Duodenal mucosa (tissue), 2 donors: ENCODE data around the gene SERPINE1.

Experiments
- H3K27ac ChIP-seq: one replicate; pipeline ENCODE4 v1.7.0; 2013; ENCODE audit warnings: low read depth, low read length
- H3K27me3 ChIP-seq, 2 donors: one replicate each; pipeline ENCODE4 v1.7.0; 2013; ENCODE audit warnings: low read length in 2 of 2, control low read depth in 1 of 2; ENCODE audit not compliant: insufficient read depth in 2 of 2, control insufficient read depth in 1 of 2
- H3K36me3 ChIP-seq, 2 donors: one replicate each; pipeline ENCODE4 v1.7.0; 2013; ENCODE audit warnings: low read length in 2 of 2, control low read depth in 1 of 2; ENCODE audit not compliant: insufficient read depth in 2 of 2, control insufficient read depth in 1 of 2
- H3K4me1 ChIP-seq, 2 donors: one replicate each; pipeline ENCODE4 v1.7.0; 2013; ENCODE audit warnings: low read length in 2 of 2, control low read depth in 1 of 2; ENCODE audit not compliant: insufficient read depth in 2 of 2, control insufficient read depth in 1 of 2
- H3K4me3 ChIP-seq, 2 donors: one replicate each; pipeline ENCODE4 v1.7.0; 2013; ENCODE audit warnings: low read length in 2 of 2, low read depth in 1 of 2
- H3K9ac ChIP-seq, 2 donors: one replicate each; pipeline ENCODE4 v1.7.0; 2013; ENCODE audit warnings: low read length in 2 of 2, low read depth in 1 of 2
- H3K9me3 ChIP-seq, 2 donors: one replicate each; pipeline ENCODE4 v1.7.0; 2013; ENCODE audit warnings: low read length in 2 of 2, control low read depth in 1 of 2; ENCODE audit not compliant: control insufficient read depth in 1 of 2

SERPINE1 gene

GRCh38 chr7:101133621-101134398, 6.9 kb downstream of the SERPINE1 start:
- H3K9ac ChIP-seq, result no peak overlapping the region
- no peaks in the 10 kb centered on the region for H3K36me3 ChIP-seq
- no peaks in the 10 kb centered on the region for H3K9me3 ChIP-seq
- H3K27me3 ChIP-seq, result no peaks in the 10 kb centered on the region
- peaks cover 9 to 10% of the 10 kb centered on the region in 2 donors for H3K4me1 ChIP-seq
- no peak overlapping the region for H3K4me3 ChIP-seq
- no peak overlapping the region for H3K27ac ChIP-seq

- H3K4me1 ChIP-seq, result peaks cover 9 to 10% of the 10 kb centered on the region in 2 donors
- H3K9me3 ChIP-seq, result no peaks in the 10 kb centered on the region
- no peak overlapping the region for H3K27ac ChIP-seq
- H3K4me3 ChIP-seq, result no peak overlapping the region
- no peak overlapping the region for H3K9ac ChIP-seq
- H3K27me3 ChIP-seq, result no peaks in the 10 kb centered on the region
- H3K36me3 ChIP-seq, result no peaks in the 10 kb centered on the region
Measured at GRCh38 chr7:101134399-101134980, 7.6 kb downstream of the SERPINE1 start.

GRCh38 chr7:101137651-101138212, 10.8 kb downstream of the SERPINE1 start:
- Histone ChIP-seq H3K4me3 (peak overlapping the region in 1 of 2 donors; percentile 35), H3K9ac (peak overlapping the region; percentile 22 to 29)

DNA sequence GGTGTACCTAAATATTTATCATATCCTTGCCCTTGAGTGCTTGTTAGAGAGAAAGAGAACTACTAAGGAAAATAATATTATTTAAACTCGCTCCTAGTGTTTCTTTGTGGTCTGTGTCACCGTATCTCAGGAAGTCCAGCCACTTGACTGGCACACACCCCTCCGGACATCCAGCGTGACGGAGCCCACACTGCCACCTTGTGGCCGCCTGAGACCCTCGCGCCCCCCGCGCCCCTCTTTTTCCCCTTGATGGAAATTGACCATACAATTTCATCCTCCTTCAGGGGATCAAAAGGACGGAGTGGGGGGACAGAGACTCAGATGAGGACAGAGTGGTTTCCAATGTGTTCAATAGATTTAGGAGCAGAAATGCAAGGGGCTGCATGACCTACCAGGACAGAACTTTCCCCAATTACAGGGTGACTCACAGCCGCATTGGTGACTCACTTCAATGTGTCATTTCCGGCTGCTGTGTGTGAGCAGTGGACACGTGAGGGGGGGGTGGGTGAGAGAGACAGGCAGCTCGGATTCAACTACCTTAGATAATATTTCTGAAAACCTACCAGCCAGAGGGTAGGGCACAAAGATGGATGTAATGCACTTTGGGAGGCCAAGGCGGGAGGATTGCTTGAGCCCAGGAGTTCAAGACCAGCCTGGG, 11.4 kb downstream of the SERPINE1 start:
- peaks cover 9 to 10% of the 10 kb centered on the region in 2 donors for H3K4me1 ChIP-seq
- H3K36me3 ChIP-seq, result no peaks in the 10 kb centered on the region
- no peak overlapping the region for H3K27ac ChIP-seq
- H3K9ac ChIP-seq, result peak overlapping the region in 1 of 2 donors; percentile 29
- H3K4me3 ChIP-seq, result peak overlapping the region in 1 of 2 donors; percentile 47
- H3K27me3 ChIP-seq, result no peaks in the 10 kb centered on the region
- no peaks in the 10 kb centered on the region for H3K9me3 ChIP-seq

More at GRCh38 chr7:101137651-101138212, 10.8 kb downstream of the SERPINE1 start:
- no peaks in the 10 kb centered on the region for H3K36me3 ChIP-seq
- peak overlapping the region; percentile 39 for H3K27ac ChIP-seq
- peaks cover 9 to 10% of the 10 kb centered on the region in 2 donors for H3K4me1 ChIP-seq
- H3K27me3 ChIP-seq, result no peaks in the 10 kb centered on the region
- no peaks in the 10 kb centered on the region for H3K9me3 ChIP-seq

DNA sequence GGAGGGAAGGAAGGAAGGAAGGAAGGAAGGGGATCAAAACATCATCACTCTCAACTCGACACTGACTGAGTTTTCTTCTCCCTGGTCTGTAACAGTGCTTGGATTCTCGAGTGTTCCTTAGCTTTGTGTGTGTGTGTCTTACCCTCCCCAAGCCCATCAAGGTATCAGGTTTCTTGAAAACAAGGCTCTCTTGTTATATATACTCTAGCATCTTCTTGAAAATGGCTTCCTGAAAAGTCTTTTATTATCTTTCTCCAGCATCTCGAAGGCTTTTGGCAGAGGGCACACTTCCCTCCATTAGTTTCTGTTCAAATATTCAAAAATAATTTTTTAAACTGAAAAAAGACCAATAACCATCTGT, 13.4 kb downstream of the SERPINE1 start:
- Histone ChIP-seq H3K27ac (no peak overlapping the region), H3K36me3 (no peaks in the 10 kb centered on the region), H3K9me3 (no peaks in the 10 kb centered on the region), H3K4me1 (peaks cover 10 to 19% of the 10 kb centered on the region in 2 donors), H3K9ac (no peak overlapping the region), H3K27me3 (no peaks in the 10 kb centered on the region), H3K4me3 (no peak overlapping the region)

- H3K4me3 ChIP-seq, result no peak overlapping the region
- H3K27ac ChIP-seq, result no peak overlapping the region
- no peaks in the 10 kb centered on the region for H3K27me3 ChIP-seq
- no peak overlapping the region for H3K9ac ChIP-seq
- peaks cover 10 to 19% of the 10 kb centered on the region in 2 donors for H3K4me1 ChIP-seq
- H3K9me3 ChIP-seq, result no peaks in the 10 kb centered on the region
- no peaks in the 10 kb centered on the region for H3K36me3 ChIP-seq
Measured at GRCh38 chr7:101140746-101141382, 14.0 kb downstream of the SERPINE1 start.

DNA sequence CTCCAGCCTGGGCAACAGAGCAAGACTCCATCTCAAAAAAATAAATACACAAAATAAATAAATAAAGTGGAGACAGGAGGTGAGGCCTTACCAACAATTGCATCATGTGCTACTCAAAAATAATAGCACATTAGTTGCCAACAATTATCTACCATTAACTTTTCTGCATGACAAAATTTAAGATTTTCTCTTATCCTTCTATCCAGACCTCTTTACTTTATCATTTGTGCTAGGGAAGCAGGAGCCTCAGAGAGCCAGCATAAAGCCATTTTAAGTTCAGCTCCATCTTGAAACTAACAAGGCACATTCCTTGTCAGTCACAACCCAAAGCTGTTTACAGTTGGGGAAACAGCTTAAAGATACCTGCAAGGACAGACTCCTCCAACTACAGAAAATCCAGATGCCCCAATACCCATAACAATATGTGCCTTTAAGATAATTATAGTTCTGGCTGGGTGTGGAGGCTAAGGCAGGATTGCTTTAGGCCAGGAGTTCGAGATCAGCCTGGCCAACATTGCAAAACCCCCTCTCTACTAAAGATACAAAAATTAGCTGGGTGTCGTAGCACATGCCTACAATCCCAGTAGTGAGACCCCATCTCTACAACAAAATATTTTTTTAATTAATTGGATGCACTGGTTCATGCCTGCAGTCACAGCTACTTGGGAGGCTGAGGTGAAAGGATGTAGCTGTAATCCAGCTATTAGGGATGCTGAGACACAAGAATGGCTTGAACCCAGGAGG, 25.2 kb downstream of the SERPINE1 start:
- Histone ChIP-seq H3K4me1 (peaks cover 12% of the 10 kb centered on the region in 2 donors), H3K9me3 (no peaks in the 10 kb centered on the region), H3K9ac (no peak overlapping the region), H3K27me3 (no peaks in the 10 kb centered on the region), H3K27ac (no peak overlapping the region), H3K4me3 (no peak overlapping the region), H3K36me3 (peaks cover under 1 to 3% of the 10 kb centered on the region in 2 donors)

- H3K4me1 ChIP-seq, result peaks cover 16% of the 10 kb centered on the region in 2 donors
- peaks cover 4 to 20% of the 10 kb centered on the region in 2 donors for H3K36me3 ChIP-seq
- peak within 1 kb of the TSS; percentile 74 to 77 for H3K4me3 ChIP-seq
- H3K27me3 ChIP-seq, result no peaks in the 10 kb centered on the region
- H3K9me3 ChIP-seq, result no peaks in the 10 kb centered on the region
- peak within 1 kb of the TSS; percentile 66 for H3K9ac ChIP-seq
- no peak within 1 kb of the TSS for H3K27ac ChIP-seq
Measured at GRCh38 chr7:101153969-101154692, 27.2 kb downstream of the SERPINE1 start, which contains the start of gene AP1S1. TSS of gene AP1S1 (plus strand) at chr7:101154476. CDS start at chr7:101154515, 39 bp downstream.

GRCh38 chr7:101154693-101155102, 27.8 kb downstream of the SERPINE1 start:
- H3K4me3 ChIP-seq, result peak overlapping the region; percentile 74 to 77
- H3K36me3 ChIP-seq, result peaks cover 4 to 25% of the 10 kb centered on the region in 2 donors
- peaks cover 16% of the 10 kb centered on the region in 2 donors for H3K4me1 ChIP-seq
- H3K27ac ChIP-seq, result no peak overlapping the region
- no peaks in the 10 kb centered on the region for H3K27me3 ChIP-seq
- no peaks in the 10 kb centered on the region for H3K9me3 ChIP-seq
- H3K9ac ChIP-seq, result peak overlapping the region; percentile 66
